ENCODE results near the gene SLC16A5. TPM values are rescaled to one million over a fixed set of nuclear protein-coding genes. Genes with fewer than 3 reads are reported as not detected.

Gene SLC16A5
- total and polyA plus RNA-seq, 10 of the 15 experiments (the other 5 are each of a cell fraction or from before 2014, with no cell fraction given) = 0.03 to 3.1 (median 0.96) TPM

GRCh38 chr17:75152922-75153779 is 65.4 kb downstream of the SLC16A5 start:
- FAIRE-seq = peak; percentile 61
- H3K27ac ChIP-seq (ENCODE audit: control insufficient read depth, insufficient read depth) = peak overlapping the region; percentile 90
- intact Hi-C loops (cut with micrococcal nuclease; ENCODE audit: unreplicated experiment) (no loop called here), in situ Hi-C loops (cut with MboI) (no loop called here)
- ChIA-PET RAD21 (ENCODE audit: unreplicated experiment) (interaction anchor here (0.6 kb wide), 1 partner anchor 166 kb away, joined by 3 read pairs; no protein-coding TSS in a partner anchor), POLR2A (interaction anchor here (0.5 to 0.6 kb wide), 3 partner anchors 18 to 98 kb away, joined by 3 to 4 read pairs (median 4); no protein-coding TSS in a partner anchor), SMC1A (ENCODE audit: uncharacterized antibody, unreplicated experiment) (no interaction called here), CTCF (interaction anchor here (0.9 kb wide), 1 partner anchor 136 kb away, joined by 3 read pairs; the partner anchor contains the start of gene SLC25A19)
- ATAC-seq = peak; percentile 49
- peaks cover 2 to 3% of the 10 kb centered on the region in 2 experiments; a peak in 3 of 4 replicates for H3K36me3 ChIP-seq (ENCODE audit: control insufficient read depth in 2 of 2, insufficient read depth in 2 of 2, low read length in 1 of 2)
- peaks cover 6% of the 10 kb centered on the region for H3K4me1 ChIP-seq (ENCODE audit: control insufficient read depth, insufficient read depth, low read length)
- H3K79me2 ChIP-seq (ENCODE audit: control insufficient read depth, insufficient read depth, low read length) = peaks cover 59% of the 10 kb centered on the region
- under 1% methylated on average over 28 of the region's 28 CpGs for WGBS (ENCODE audit: insufficient coverage, insufficient replicate concordance, low lambda C conversion rate, missing lambda C conversion rate)
- BruUV-seq (replicated peaks) = no TSS peak
- H3K4me2 ChIP-seq (ENCODE audit: control insufficient read depth, insufficient read depth) = peak overlapping the region; percentile 89
- H3K4me3 ChIP-seq = peak overlapping the region; percentile 90
- peak overlapping the region; percentile 15 for H2AFZ ChIP-seq (ENCODE audit: control insufficient read depth, low read depth, low read length)
- H3K9ac ChIP-seq (ENCODE audit: control insufficient read depth, insufficient read depth, low read length) = peak overlapping the region; percentile 91
- no peaks in the 10 kb centered on the region for H4K20me1 ChIP-seq (ENCODE audit: control insufficient read depth, insufficient read depth)
- no peaks in the 10 kb centered on the region for H3K27me3 ChIP-seq (replicated peaks in 1 of 2; ENCODE audit: control insufficient read depth in 2 of 2, insufficient read depth in 2 of 2, low read length in 1 of 2)
- DNase-seq (ENCODE audit: low read depth, low spot score) = no peak
- H3K9me3 ChIP-seq (replicated peaks; ENCODE audit: control insufficient read depth, insufficient read depth, low read length) = no peaks in the 10 kb centered on the region
- TF ChIP-seq PAX8 (IDR thresholded peaks at IDR 0.05) (no peak), NBN (IDR thresholded peaks at IDR 0.05) (no peak), ELK1 (IDR thresholded peaks at IDR 0.05; ENCODE audit: low read depth, low read length) (no peak), KDM1A (IDR thresholded peaks at IDR 0.05; ENCODE audit: borderline replicate concordance) (no peak), SKIL (IDR thresholded peaks at IDR 0.05; ENCODE audit: low read depth, poor library complexity, severe bottlenecking) (no peak), RELB (IDR thresholded peaks at IDR 0.05; ENCODE audit: low read depth) (0 out of 2 replicates have a peak, but pooled peaks have one; percentile 21), SMC3 (IDR thresholded peaks at IDR 0.05; ENCODE audit: borderline replicate concordance, low read length) (no peak), ZNF592 (IDR thresholded peaks at IDR 0.05) (no peak), BCL11A (IDR thresholded peaks at IDR 0.05; ENCODE audit: low read depth, low read length) (no peak), CBFB (IDR thresholded peaks at IDR 0.05; ENCODE audit: low read depth) (no peak), HSF1 (IDR thresholded peaks at IDR 0.05; ENCODE audit: low read depth, low read length) (no peak)
